Activated CD8-positive, alpha-beta T cell treated with anti-CD3 and anti-CD28 coated beads, Interleukin-2, amount 10 ng/mL, durations not matched to agents 7 days and 5 days (primary cell): ENCODE data around the gene PPFIA1. TPM values are rescaled to one million over a fixed set of nuclear protein-coding genes. Genes with fewer than 3 reads are reported as not detected.
"Not testable (repeated sequence)": the region's sequence is repeated elsewhere in the genome, so short reads cannot be mapped to it uniquely, and the experiment has no call there.

ENCODE experiments used
- ATAC-seq: fragments of 150-1000 bp; cut with Tn5 transposase; one replicate; pipeline ENCODE4 v1.10.0; 2021; ENCODE audit warnings: moderate library complexity
- CTCF ChIA-PET: fragments of 350-600 bp; sonication (Branson Sonifier 250); formaldehyde crosslinking; loops from one replicate; lab custom pipeline; 2021; ENCODE audit warnings: antibody characterized with exemption; lab: Charles Lee
- POLR2A ChIA-PET: fragments of 350-600 bp; sonication (Branson Sonifier 250); formaldehyde crosslinking; loops from one replicate; lab custom pipeline; 2021; ENCODE audit warnings: antibody characterized with exemption; lab: Charles Lee
- DNase-seq: peaks from one replicate; pipeline ENCODE4 v3.0.0-alpha.2; 2020
- H3K27ac Mint-ChIP-seq: one replicate; pipeline ENCODE4 v1.8.0; 2021; ENCODE audit warnings: mild to moderate bottlenecking, mixed read lengths
- H3K27me3 Mint-ChIP-seq: one replicate; pipeline ENCODE4 v1.8.0; 2021; ENCODE audit warnings: low read depth, mixed read lengths
- H3K36me3 Mint-ChIP-seq: one replicate; pipeline ENCODE4 v1.8.0; 2021; ENCODE audit warnings: low read depth, mixed read lengths
- H3K4me1 Mint-ChIP-seq: one replicate; pipeline ENCODE4 v1.8.0; 2021; ENCODE audit warnings: low read depth, mixed read lengths
- H3K4me3 Mint-ChIP-seq: one replicate; pipeline ENCODE4 v1.8.0; 2021; ENCODE audit warnings: mild to moderate bottlenecking, mixed read lengths
- H3K9me3 Mint-ChIP-seq: one replicate; pipeline ENCODE4 v1.8.0; 2022; ENCODE audit warnings: mixed read lengths; ENCODE audit not compliant: insufficient read depth
- total RNA-seq, 2 experiments: library from RNA; stranded (reverse); gene quantifications; one replicate each; pipeline ENCODE4 v1.2.3, GENCODE V29; 2021

Gene PPFIA1
- total RNA-seq, 2 experiments from 2014 or later = 25.3 to 25.7 TPM

DNA sequence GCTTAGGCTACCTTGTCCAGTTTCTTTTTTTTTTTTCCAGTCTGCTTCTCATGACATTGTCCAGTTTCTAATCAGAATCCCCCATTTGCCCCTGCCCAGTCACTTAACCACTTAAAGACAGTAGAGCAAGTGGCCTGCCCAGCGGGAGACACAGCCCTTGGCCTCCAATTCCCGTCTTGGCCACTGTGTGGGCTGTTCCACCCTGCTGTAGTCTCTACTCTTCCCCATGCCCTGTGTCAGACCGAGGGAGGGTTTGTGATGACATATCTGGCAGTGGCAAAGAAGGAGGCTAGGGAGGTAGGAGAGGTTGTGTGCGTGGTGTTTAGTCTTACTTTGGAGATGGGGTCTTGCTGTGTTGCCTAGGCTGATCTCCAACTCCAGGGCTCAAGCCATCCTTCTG, 11.5 kb downstream of the PPFIA1 start:
- H3K36me3 Mint-ChIP-seq = peaks cover 39% of the 10 kb centered on the region
- no peak overlapping the region for H3K27ac Mint-ChIP-seq
- H3K27me3 Mint-ChIP-seq = no peaks in the 10 kb centered on the region
- DNase-seq = no peak
- ChIA-PET CTCF (no interaction called here), POLR2A (no interaction called here)
- H3K4me3 Mint-ChIP-seq = no peak overlapping the region
- no peak for ATAC-seq
- H3K4me1 Mint-ChIP-seq = no peaks in the 10 kb centered on the region
- H3K9me3 Mint-ChIP-seq = no peaks in the 10 kb centered on the region

DNA sequence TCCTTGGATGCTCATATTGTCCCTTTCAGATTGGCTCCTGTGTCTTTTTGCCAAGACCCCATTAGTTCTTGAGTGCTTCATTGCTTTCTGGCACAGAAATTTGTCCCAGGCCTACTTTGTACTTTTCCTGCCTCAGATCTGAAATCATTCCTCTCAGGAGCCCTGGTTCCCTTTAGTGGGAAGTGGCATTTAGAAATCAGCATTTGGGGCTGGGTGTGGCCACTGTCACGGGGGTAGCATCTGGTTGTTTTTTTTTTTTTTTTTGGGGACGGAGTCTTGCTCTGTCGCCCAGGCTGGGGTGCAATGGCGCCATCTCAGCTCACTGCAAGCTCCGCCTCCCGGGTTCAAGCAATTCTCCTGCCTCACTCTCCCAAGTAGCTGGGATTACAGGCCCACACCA, 18.2 kb downstream of the PPFIA1 start:
- POLR2A ChIA-PET = no interaction called here
- Mint-ChIP-seq H3K27ac (no peak overlapping the region), H3K4me3 (no peak overlapping the region), H3K9me3 (no peaks in the 10 kb centered on the region), H3K36me3 (peaks cover 28% of the 10 kb centered on the region), H3K27me3 (no peaks in the 10 kb centered on the region), H3K4me1 (no peaks in the 10 kb centered on the region)
- CTCF ChIA-PET = interaction anchor here (0.6 kb wide), 1 partner anchor 144 kb away, joined by 3 read pairs; no protein-coding TSS in a partner anchor
- ATAC-seq (no peak), DNase-seq (no peak)

DNA sequence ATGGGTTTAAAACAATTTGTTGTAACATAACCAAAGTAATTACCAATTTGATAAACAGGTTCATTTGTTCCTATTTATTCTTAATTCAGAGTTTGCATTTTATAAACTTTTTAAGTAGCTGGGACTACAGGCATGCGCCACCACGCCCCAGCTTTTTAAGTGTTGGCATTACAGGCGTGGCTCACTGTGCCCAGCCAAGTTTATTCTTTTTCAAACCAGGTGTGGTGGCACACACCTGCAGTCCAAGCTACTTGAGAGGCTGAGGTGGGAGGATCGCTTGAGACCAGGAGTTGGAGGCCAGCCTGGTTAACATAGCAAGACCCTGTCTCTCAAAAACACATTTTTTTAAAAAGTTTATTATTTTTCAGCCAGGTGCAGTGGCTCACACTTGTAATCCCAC, 19.1 kb downstream of the PPFIA1 start:
- DNase-seq (no peak), ATAC-seq (no peak)
- ChIA-PET POLR2A (no interaction called here), CTCF (no interaction called here)
- Mint-ChIP-seq H3K9me3 (no peaks in the 10 kb centered on the region), H3K27ac (no peak overlapping the region), H3K36me3 (peaks cover 32% of the 10 kb centered on the region), H3K4me3 (no peak overlapping the region), H3K27me3 (no peaks in the 10 kb centered on the region), H3K4me1 (no peaks in the 10 kb centered on the region)

DNA sequence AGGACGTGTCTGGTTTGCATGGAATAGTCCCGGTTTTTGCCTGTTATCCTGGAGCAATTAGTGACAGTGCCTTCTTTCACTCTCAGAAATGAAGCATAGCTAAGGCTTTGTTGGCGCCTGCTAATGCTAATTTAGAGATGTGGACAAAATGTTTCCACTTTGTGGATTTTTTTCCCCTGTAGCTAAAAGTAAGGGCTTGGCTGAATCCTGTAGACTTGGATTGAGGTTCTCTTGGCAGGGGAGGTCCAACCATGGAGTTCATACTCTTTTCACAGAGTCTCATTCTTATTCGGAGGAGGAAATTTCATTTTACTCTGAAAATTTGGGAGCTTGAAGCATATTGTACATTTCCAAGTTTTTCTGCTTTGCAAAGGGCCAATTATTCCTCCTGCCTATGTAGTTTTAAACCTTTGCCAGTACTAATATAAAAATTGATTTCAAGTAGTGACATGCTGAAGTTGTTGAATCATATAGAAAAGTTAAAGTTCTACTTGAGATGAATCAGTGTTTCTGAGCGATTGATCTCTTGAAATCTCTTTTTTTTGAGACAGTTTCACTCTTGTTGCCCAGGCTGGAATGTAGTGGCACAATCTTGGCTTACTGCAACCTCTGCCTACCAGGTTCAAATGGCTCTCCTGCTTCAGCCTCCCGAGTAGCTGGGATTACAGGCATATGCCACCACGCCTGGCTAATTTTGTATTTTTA, 20.0 kb downstream of the PPFIA1 start:
- Mint-ChIP-seq H3K27me3 (no peaks in the 10 kb centered on the region), H3K36me3 (peaks cover 28% of the 10 kb centered on the region), H3K9me3 (no peaks in the 10 kb centered on the region), H3K4me3 (no peak overlapping the region), H3K4me1 (no peaks in the 10 kb centered on the region), H3K27ac (no peak overlapping the region)
- ATAC-seq (no peak), DNase-seq (no peak)
- POLR2A ChIA-PET = no interaction called here
- CTCF ChIA-PET = no interaction called here

DNA sequence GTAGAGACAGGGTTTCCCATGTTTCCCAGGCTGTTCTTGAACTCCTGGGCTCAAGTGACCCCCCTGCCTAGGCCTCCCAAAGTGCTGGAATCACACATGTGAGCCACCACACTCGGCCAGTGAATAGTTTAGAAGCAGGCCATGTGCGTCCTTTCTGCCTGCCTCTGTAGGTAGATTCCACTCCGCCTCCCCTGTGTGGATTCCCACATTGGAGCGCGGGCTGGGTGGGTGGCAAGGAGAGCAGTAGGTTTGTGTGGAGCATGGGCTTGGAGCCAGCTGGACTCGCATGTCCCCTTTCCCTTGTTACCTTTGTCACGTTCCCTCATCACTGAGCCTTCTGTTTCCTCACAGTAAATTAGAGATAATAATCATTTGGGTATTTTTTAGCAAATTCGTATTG, 21.7 kb downstream of the PPFIA1 start:
- CTCF ChIA-PET = no interaction called here
- H3K4me1 Mint-ChIP-seq = no peaks in the 10 kb centered on the region
- no peak overlapping the region for H3K4me3 Mint-ChIP-seq
- H3K27ac Mint-ChIP-seq = no peak overlapping the region
- ATAC-seq (no peak), DNase-seq (no peak)
- H3K9me3 Mint-ChIP-seq = no peaks in the 10 kb centered on the region
- POLR2A ChIA-PET = no interaction called here
- H3K36me3 Mint-ChIP-seq = peaks cover 19% of the 10 kb centered on the region
- no peaks in the 10 kb centered on the region for H3K27me3 Mint-ChIP-seq

DNA sequence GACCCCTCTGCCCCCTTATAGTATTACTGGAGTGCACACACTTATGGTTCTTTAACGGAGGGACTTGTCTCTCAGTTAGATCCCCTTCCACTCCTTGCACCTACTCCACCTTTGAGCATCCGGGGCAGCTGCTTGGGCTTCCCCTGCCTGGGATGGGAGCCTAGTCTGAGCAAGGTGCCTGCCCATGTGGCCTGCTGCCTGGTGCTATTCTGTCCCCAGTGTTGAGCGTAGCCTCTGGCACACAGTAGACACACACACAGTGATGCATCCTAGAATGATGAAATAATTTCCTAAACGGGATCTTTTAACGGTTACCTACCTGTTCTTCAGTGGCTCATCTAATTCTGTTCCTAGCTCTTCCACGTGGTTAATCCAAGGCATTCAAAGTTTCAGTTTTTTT, 22.4 kb downstream of the PPFIA1 start:
- DNase-seq = no peak
- no peaks in the 10 kb centered on the region for H3K4me1 Mint-ChIP-seq
- no peaks in the 10 kb centered on the region for H3K27me3 Mint-ChIP-seq
- ChIA-PET CTCF (no interaction called here), POLR2A (no interaction called here)
- H3K9me3 Mint-ChIP-seq = no peaks in the 10 kb centered on the region
- ATAC-seq = no peak
- peaks cover 19% of the 10 kb centered on the region for H3K36me3 Mint-ChIP-seq
- H3K27ac Mint-ChIP-seq = no peak overlapping the region
- H3K4me3 Mint-ChIP-seq = no peak overlapping the region

DNA sequence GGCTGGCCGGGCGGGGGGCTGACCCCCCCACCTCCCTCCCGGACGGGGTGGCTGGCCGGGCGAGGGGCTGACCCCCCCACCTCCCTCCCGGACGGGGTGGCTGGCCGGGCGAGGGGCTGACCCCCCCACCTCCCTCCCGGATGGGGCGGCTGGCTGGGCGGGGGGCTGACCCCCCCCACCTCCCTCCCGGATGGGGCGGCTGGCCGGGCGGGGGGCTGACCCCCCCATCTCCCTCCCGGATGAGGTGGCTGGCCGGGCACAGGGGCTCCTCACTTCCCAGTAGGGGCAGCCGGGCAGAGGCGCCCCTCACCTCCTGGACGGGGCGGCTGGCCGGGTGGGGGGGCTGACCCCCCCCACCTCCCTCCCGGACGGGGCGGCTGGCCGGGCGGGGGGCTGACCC, 24.7 kb downstream of the PPFIA1 start:
- POLR2A ChIA-PET, H3K27me3 Mint-ChIP-seq, H3K4me1 Mint-ChIP-seq, ATAC-seq, H3K4me3 Mint-ChIP-seq, H3K27ac Mint-ChIP-seq, CTCF ChIA-PET, H3K9me3 Mint-ChIP-seq, DNase-seq: not testable (repeated sequence)
- peaks cover 13% of the 10 kb centered on the region for H3K36me3 Mint-ChIP-seq

DNA sequence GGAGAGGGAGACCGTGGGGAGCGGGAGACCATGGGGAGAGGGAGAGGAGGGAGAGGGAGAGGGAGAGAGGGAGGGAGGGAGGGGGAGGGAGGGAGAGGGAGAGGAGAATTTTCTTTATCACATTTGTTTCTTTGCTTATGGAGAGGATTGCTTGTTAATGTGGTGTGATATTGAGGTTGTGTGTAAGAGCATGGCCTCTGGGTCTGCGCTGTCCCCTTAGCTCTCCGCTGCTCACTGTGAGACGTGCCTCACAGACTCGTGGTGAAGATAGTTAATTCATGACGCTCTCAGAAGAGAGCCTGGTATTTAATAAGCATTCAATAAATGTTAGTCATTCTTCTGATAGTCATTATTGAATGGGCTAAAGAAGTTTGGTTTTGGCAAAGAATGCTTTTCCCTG, 26.2 kb downstream of the PPFIA1 start:
- Mint-ChIP-seq H3K36me3 (peaks cover 10% of the 10 kb centered on the region), H3K4me1 (no peaks in the 10 kb centered on the region), H3K27me3 (no peaks in the 10 kb centered on the region), H3K4me3 (no peak overlapping the region), H3K9me3 (no peaks in the 10 kb centered on the region), H3K27ac (no peak overlapping the region)
- POLR2A ChIA-PET = no interaction called here
- CTCF ChIA-PET = no interaction called here
- no peak for DNase-seq
- no peak for ATAC-seq

DNA sequence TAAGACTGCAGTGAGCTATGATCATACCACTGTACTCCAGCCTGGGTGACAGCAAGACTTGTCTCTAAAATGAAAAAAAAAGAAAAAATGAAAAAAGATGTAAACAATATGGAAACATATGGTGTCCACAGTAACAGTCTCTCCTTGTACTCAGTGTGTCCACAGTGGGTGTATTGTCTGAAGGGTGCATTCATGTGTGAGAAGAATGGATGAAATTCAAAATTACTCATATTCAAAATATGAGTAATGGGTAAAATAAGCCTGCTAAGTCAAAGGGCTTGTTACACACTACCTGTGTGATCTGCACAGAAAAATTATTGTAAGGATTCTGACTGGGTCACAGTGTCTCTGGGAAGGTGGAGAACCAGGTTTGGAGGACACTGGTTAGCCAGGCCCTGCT, 26.9 kb downstream of the PPFIA1 start:
- H3K9me3 Mint-ChIP-seq = no peaks in the 10 kb centered on the region
- no peak overlapping the region for H3K27ac Mint-ChIP-seq
- DNase-seq (no peak), ATAC-seq (no peak)
- ChIA-PET CTCF (no interaction called here), POLR2A (no interaction called here)
- H3K4me1 Mint-ChIP-seq = no peaks in the 10 kb centered on the region
- H3K36me3 Mint-ChIP-seq = peaks cover 10% of the 10 kb centered on the region
- no peak overlapping the region for H3K4me3 Mint-ChIP-seq
- H3K27me3 Mint-ChIP-seq = no peaks in the 10 kb centered on the region

DNA sequence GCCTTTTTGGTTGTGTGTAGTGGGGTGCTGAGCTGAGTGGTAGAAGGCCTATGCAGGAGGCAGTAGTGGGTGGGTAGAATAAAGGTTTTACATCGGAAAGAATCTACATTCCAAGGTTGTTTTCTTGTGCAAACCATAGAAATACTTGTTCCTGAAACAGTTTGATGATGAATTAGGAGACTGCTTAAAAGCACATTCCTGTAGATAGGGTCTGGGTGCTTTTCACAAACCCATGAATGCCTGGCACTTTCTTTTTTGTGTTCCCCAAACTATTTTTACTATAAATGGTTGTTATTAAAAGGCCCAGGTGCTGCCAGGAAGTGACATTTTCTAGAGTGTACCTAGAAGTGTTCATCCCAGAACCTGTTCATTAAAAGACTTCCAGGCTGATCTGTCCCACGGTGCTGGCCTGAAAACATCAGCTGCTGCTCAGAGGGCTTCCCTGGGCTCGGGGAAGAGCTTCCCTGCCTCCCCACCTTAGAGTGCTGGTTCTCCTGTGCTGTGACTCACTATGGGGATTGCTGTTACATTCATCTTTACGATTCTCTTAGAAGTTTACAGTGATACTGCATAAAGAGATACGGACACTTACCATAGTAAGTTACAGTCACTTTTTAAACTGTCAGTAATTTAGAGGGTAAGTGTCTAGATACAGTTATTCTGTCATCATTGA, 27.9 kb downstream of the PPFIA1 start:
- ATAC-seq (no peak), DNase-seq (no peak)
- Mint-ChIP-seq H3K9me3 (no peaks in the 10 kb centered on the region), H3K4me1 (no peaks in the 10 kb centered on the region), H3K36me3 (peaks cover 10% of the 10 kb centered on the region), H3K4me3 (no peak overlapping the region), H3K27me3 (no peaks in the 10 kb centered on the region), H3K27ac (no peak overlapping the region)
- CTCF ChIA-PET = no interaction called here
- POLR2A ChIA-PET = no interaction called here

DNA sequence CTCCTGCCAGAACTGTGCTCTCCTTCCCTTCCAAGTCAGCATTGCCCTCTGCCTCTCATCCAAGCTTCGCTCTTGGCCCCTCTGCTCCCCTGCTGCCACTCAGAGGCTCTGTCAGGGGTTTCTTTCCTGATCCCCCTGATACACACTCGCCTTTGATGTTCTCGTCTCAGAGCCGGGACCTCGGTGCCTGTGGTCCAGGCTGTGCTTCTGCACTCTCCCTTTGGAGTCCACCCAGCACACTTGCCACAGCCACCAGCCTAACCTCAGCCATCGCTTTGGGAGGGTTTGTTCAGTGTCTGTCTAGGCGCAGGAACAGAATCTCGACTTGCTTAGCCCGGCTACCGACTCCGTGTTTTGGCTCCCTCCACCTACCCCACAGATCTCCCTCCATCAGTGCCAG, 29.1 kb downstream of the PPFIA1 start:
- H3K4me1 Mint-ChIP-seq = no peaks in the 10 kb centered on the region
- ChIA-PET CTCF (no interaction called here), POLR2A (no interaction called here)
- no peaks in the 10 kb centered on the region for H3K27me3 Mint-ChIP-seq
- H3K4me3 Mint-ChIP-seq = no peak overlapping the region
- H3K27ac Mint-ChIP-seq = no peak overlapping the region
- H3K9me3 Mint-ChIP-seq = no peaks in the 10 kb centered on the region
- DNase-seq (no peak), ATAC-seq (no peak)
- peaks cover 2% of the 10 kb centered on the region for H3K36me3 Mint-ChIP-seq

DNA sequence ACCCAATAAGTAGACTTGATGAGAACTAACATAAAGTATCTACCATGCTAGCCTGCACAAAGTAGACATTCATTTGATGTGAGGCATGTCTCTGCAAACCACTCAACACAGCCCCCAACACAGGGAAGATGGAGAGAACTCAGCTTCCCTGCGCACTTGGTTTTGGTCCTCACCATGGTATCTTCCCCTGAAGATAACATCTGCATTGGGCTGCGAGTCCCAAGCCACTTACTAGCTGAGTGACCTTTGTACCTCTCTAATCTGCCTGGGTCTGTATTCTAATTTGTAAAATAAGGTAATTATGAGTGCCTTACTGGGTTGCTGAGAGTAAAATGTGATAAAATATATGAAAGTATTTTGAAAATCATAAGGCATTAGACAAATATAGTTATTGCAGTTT, 30.7 kb downstream of the PPFIA1 start:
- no peak for ATAC-seq
- POLR2A ChIA-PET = no interaction called here
- Mint-ChIP-seq H3K4me1 (no peaks in the 10 kb centered on the region), H3K9me3 (no peaks in the 10 kb centered on the region), H3K36me3 (peaks cover 2% of the 10 kb centered on the region), H3K4me3 (no peak overlapping the region), H3K27ac (no peak overlapping the region), H3K27me3 (no peaks in the 10 kb centered on the region)
- no peak for DNase-seq
- CTCF ChIA-PET = interaction anchor here (1.5 kb wide), 1 partner anchor 21 kb away, joined by 3 read pairs; no protein-coding TSS in a partner anchor
